GM12891 (cell line): ENCODE data around the gene ETV6.

Source experiments
- POLR2A ChIP-seq: IDR thresholded peaks from 2 replicates; pipeline ENCODE4 v1.6.1; 2011; ENCODE audit warnings: low read depth, low read length, control low read depth
- POLR2AphosphoS5 ChIP-seq: IDR thresholded peaks from 2 replicates; pipeline ENCODE4 v1.6.1; 2011; ENCODE audit warnings: low read depth, low read length, control low read depth
- POU2F2 ChIP-seq: IDR thresholded peaks from 2 replicates; pipeline ENCODE4 v1.6.1; 2011; ENCODE audit warnings: low read depth, mild to moderate bottlenecking, control low read depth, low read length, moderate library complexity
- TAF1 ChIP-seq: IDR thresholded peaks from 2 replicates; pipeline ENCODE4 v1.6.1; 2011; ENCODE audit warnings: low read depth, low read length, control low read depth

DNA sequence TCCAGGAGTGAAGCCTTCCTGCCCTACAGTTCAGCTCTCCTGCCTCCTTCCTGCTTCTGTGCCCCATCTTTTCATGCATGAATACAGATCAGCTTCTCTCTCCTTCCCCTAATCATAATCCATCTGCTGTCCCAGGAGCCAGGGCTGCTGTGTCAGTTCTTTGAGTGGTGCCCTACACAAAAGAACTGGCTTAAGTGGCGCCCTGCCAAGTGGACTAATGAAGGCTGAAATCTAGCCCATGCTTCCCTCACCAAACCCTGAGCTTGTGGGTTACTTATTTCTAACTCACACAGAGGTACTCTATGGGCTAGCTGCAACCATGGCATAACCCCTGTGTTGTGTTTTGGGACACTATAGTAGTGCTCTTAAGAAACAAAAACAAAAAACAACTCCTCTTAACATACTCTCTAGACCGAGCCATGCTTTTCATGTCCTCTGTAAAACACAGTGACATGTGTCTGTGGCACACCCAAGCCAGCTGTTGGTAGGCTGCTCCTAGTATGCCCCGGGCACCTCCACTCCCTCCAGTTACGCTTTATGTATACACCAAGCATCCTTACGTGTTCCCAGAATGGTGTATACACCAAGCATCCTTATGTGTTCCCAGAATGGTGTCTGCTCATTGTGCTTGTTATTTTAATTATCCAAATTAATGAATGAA lies 19.3 kb upstream of the ETV6 start:
- TF ChIP-seq POLR2A: no peak
- TF ChIP-seq POLR2AphosphoS5: no peak
- no peak for TF ChIP-seq TAF1
- no peak for TF ChIP-seq POU2F2
